ENCODE data around the gene CRYZ. TPM values are rescaled to one million over a fixed set of nuclear protein-coding genes. Genes with fewer than 3 reads are reported as not detected.
A peak's percentile ranks its signal among the peaks of the same experiment; 100 is the strongest.
"Not testable (repeated sequence)": the region's sequence is repeated elsewhere in the genome, so short reads cannot be mapped to it uniquely, and the experiment has no call there.

Gene CRYZ
- polyA plus RNA-seq, 1 donor, result 74.3 TPM

GRCh38 chr1:74732071-74732946 is 541 bp downstream of the CRYZ start:
- peak; percentile 19 to 61 for DNase-seq
- not testable (repeated sequence) for H3K4me1 ChIP-seq (ENCODE audit: control insufficient read depth, insufficient read depth, low read length); H3K9me3 ChIP-seq (ENCODE audit: control insufficient read depth, low read depth, low read length); H3K27me3 ChIP-seq (ENCODE audit: control insufficient read depth, insufficient read depth, low read length)
- Histone ChIP-seq H3K36me3 (ENCODE audit: control insufficient read depth, insufficient read depth, low read length) (peaks cover 11% of the 10 kb centered on the region), H3K4me3 (ENCODE audit: low read length) (peak overlapping the region; percentile 74), H3K27ac (ENCODE audit: low read length) (peak overlapping the region; percentile 81)
- WGBS (ENCODE audit: insufficient coverage, low lambda C conversion rate), result no CpG with 5 or more reads among the region's 17 CpGs

GRCh38 chr1:74731399-74732052 is 1.3 kb downstream of the CRYZ start:
- no peaks in the 10 kb centered on the region for H3K27me3 ChIP-seq (ENCODE audit: control insufficient read depth, insufficient read depth, low read length)
- H3K27ac ChIP-seq (ENCODE audit: low read length), result peak overlapping the region; percentile 81
- peak; percentile 66 to 93 for DNase-seq
- WGBS (ENCODE audit: insufficient coverage, low lambda C conversion rate), result no CpG with 5 or more reads among the region's 11 CpGs
- no peaks in the 10 kb centered on the region for H3K9me3 ChIP-seq (ENCODE audit: control insufficient read depth, low read depth, low read length)
- H3K4me1 ChIP-seq (ENCODE audit: control insufficient read depth, insufficient read depth, low read length), result no peaks in the 10 kb centered on the region
- peak overlapping the region; percentile 74 for H3K4me3 ChIP-seq (ENCODE audit: low read length)
- H3K36me3 ChIP-seq (ENCODE audit: control insufficient read depth, insufficient read depth, low read length), result peaks cover 8% of the 10 kb centered on the region

- H3K27ac ChIP-seq (ENCODE audit: low read length), result no peak overlapping the region
- peaks cover 9% of the 10 kb centered on the region for H3K9me3 ChIP-seq (ENCODE audit: control insufficient read depth, low read depth, low read length)
- H3K4me3 ChIP-seq (ENCODE audit: low read length), result no peak overlapping the region
- no peaks in the 10 kb centered on the region for H3K4me1 ChIP-seq (ENCODE audit: control insufficient read depth, insufficient read depth, low read length)
- WGBS (ENCODE audit: insufficient coverage, low lambda C conversion rate), result 100% methylated on average over 3 of the region's 6 CpGs
- DNase-seq, result no peak
- H3K27me3 ChIP-seq (ENCODE audit: control insufficient read depth, insufficient read depth, low read length), result no peaks in the 10 kb centered on the region
- H3K36me3 ChIP-seq (ENCODE audit: control insufficient read depth, insufficient read depth, low read length), result peaks cover 15% of the 10 kb centered on the region
Observed at GRCh38 chr1:74729741-74730478, 2.9 kb downstream of the CRYZ start.

- Histone ChIP-seq H3K27ac (ENCODE audit: low read length) (no peak overlapping the region), H3K9me3 (ENCODE audit: control insufficient read depth, low read depth, low read length) (peaks cover 9% of the 10 kb centered on the region), H3K4me3 (ENCODE audit: low read length) (no peak overlapping the region), H3K27me3 (ENCODE audit: control insufficient read depth, insufficient read depth, low read length) (no peaks in the 10 kb centered on the region), H3K36me3 (ENCODE audit: control insufficient read depth, insufficient read depth, low read length) (peaks cover 18% of the 10 kb centered on the region), H3K4me1 (ENCODE audit: control insufficient read depth, insufficient read depth, low read length) (no peaks in the 10 kb centered on the region)
- DNase-seq, result no peak
- no CpG with 5 or more reads among the region's 3 CpGs for WGBS (ENCODE audit: insufficient coverage, low lambda C conversion rate)
Observed at GRCh38 chr1:74728736-74729135, 4.1 kb downstream of the CRYZ start.

- H3K9me3 ChIP-seq (ENCODE audit: control insufficient read depth, low read depth, low read length), result peaks cover 9% of the 10 kb centered on the region
- no CpG with 5 or more reads among the region's 1 CpG for WGBS (ENCODE audit: insufficient coverage, low lambda C conversion rate)
- H3K27ac ChIP-seq (ENCODE audit: low read length), result no peak overlapping the region
- H3K36me3 ChIP-seq (ENCODE audit: control insufficient read depth, insufficient read depth, low read length), result peaks cover 40% of the 10 kb centered on the region
- H3K4me1 ChIP-seq (ENCODE audit: control insufficient read depth, insufficient read depth, low read length), result no peaks in the 10 kb centered on the region
- no peak overlapping the region for H3K4me3 ChIP-seq (ENCODE audit: low read length)
- H3K27me3 ChIP-seq (ENCODE audit: control insufficient read depth, insufficient read depth, low read length), result no peaks in the 10 kb centered on the region
- DNase-seq, result no peak
Observed at GRCh38 chr1:74726063-74726462, 6.8 kb downstream of the CRYZ start.

GRCh38 chr1:74717626-74718025 is 15.2 kb downstream of the CRYZ start:
- Histone ChIP-seq H3K27ac (ENCODE audit: low read length) (peak overlapping the region; percentile 18), H3K36me3 (ENCODE audit: control insufficient read depth, insufficient read depth, low read length) (peaks cover 57% of the 10 kb centered on the region), H3K4me1 (ENCODE audit: control insufficient read depth, insufficient read depth, low read length) (peaks cover 6% of the 10 kb centered on the region), H3K4me3 (ENCODE audit: low read length) (no peak overlapping the region), H3K27me3 (ENCODE audit: control insufficient read depth, insufficient read depth, low read length) (no peaks in the 10 kb centered on the region), H3K9me3 (ENCODE audit: control insufficient read depth, low read depth, low read length) (no peaks in the 10 kb centered on the region)
- WGBS (ENCODE audit: insufficient coverage, low lambda C conversion rate), result 63% methylated on average over 2 of the region's 2 CpGs
- DNase-seq, result no peak

- WGBS (ENCODE audit: insufficient coverage, low lambda C conversion rate), result 90% methylated on average over 1 of the region's 1 CpG
- peaks cover 6% of the 10 kb centered on the region for H3K4me1 ChIP-seq (ENCODE audit: control insufficient read depth, insufficient read depth, low read length)
- H3K27me3 ChIP-seq (ENCODE audit: control insufficient read depth, insufficient read depth, low read length), result no peaks in the 10 kb centered on the region
- no peak overlapping the region for H3K4me3 ChIP-seq (ENCODE audit: low read length)
- peak overlapping the region; percentile 23 for H3K27ac ChIP-seq (ENCODE audit: low read length)
- peaks cover 57% of the 10 kb centered on the region for H3K36me3 ChIP-seq (ENCODE audit: control insufficient read depth, insufficient read depth, low read length)
- DNase-seq, result no peak
- H3K9me3 ChIP-seq (ENCODE audit: control insufficient read depth, low read depth, low read length), result no peaks in the 10 kb centered on the region
Observed at GRCh38 chr1:74716822-74717221, 16.0 kb downstream of the CRYZ start.

GRCh38 chr1:74715806-74716205 is 17.0 kb downstream of the CRYZ start:
- no peak overlapping the region for H3K27ac ChIP-seq (ENCODE audit: low read length)
- H3K27me3 ChIP-seq (ENCODE audit: control insufficient read depth, insufficient read depth, low read length), result no peaks in the 10 kb centered on the region
- WGBS (ENCODE audit: insufficient coverage, low lambda C conversion rate), result no CpG with 5 or more reads among the region's 6 CpGs
- DNase-seq, result no peak
- no peak overlapping the region for H3K4me3 ChIP-seq (ENCODE audit: low read length)
- H3K4me1 ChIP-seq (ENCODE audit: control insufficient read depth, insufficient read depth, low read length), result peaks cover 6% of the 10 kb centered on the region
- no peaks in the 10 kb centered on the region for H3K9me3 ChIP-seq (ENCODE audit: control insufficient read depth, low read depth, low read length)
- H3K36me3 ChIP-seq (ENCODE audit: control insufficient read depth, insufficient read depth, low read length), result peaks cover 59% of the 10 kb centered on the region

GRCh38 chr1:74715236-74715502 is 17.7 kb downstream of the CRYZ start:
- peak overlapping the region; percentile 35 for H3K27ac ChIP-seq (ENCODE audit: low read length)
- H3K9me3 ChIP-seq (ENCODE audit: control insufficient read depth, low read depth, low read length), result no peaks in the 10 kb centered on the region
- WGBS (ENCODE audit: insufficient coverage, low lambda C conversion rate), result 100% methylated on average over 1 of the region's 1 CpG
- DNase-seq, result no peak
- no peak overlapping the region for H3K4me3 ChIP-seq (ENCODE audit: low read length)
- peaks cover 55% of the 10 kb centered on the region for H3K36me3 ChIP-seq (ENCODE audit: control insufficient read depth, insufficient read depth, low read length)
- H3K27me3 ChIP-seq (ENCODE audit: control insufficient read depth, insufficient read depth, low read length), result no peaks in the 10 kb centered on the region
- H3K4me1 ChIP-seq (ENCODE audit: control insufficient read depth, insufficient read depth, low read length), result peaks cover 6% of the 10 kb centered on the region

GRCh38 chr1:74714429-74715235 is 18.2 kb downstream of the CRYZ start:
- DNase-seq, result peak; percentile 7 to 38
- 67% methylated on average over 1 of the region's 1 CpG for WGBS (ENCODE audit: insufficient coverage, low lambda C conversion rate)
- Histone ChIP-seq H3K36me3 (ENCODE audit: control insufficient read depth, insufficient read depth, low read length) (peaks cover 51% of the 10 kb centered on the region), H3K27me3 (ENCODE audit: control insufficient read depth, insufficient read depth, low read length) (no peaks in the 10 kb centered on the region), H3K27ac (ENCODE audit: low read length) (peak overlapping the region; percentile 16), H3K4me1 (ENCODE audit: control insufficient read depth, insufficient read depth, low read length) (peaks cover 6% of the 10 kb centered on the region), H3K4me3 (ENCODE audit: low read length) (no peak overlapping the region), H3K9me3 (ENCODE audit: control insufficient read depth, low read depth, low read length) (no peaks in the 10 kb centered on the region)

Measured in large intestine (tissue), 3 donors.